Measurements from ENCODE around the gene PDCD1. TPM values are rescaled to one million over a fixed set of nuclear protein-coding genes. Genes with fewer than 3 reads are reported as not detected.
A peak's percentile ranks its signal among the peaks of the same experiment; 100 is the strongest.

PDCD1 gene
- total RNA-seq, 1 experiment from 2014 or later: 0.22 TPM

GRCh38 chr2:241837197-241837965 lies 21.3 kb downstream of the PDCD1 start:
- no peaks in the 10 kb centered on the region for H3K4me1 ChIP-seq (ENCODE audit: control insufficient read depth in 1 of 2, insufficient read depth in 2 of 2, low read length in 2 of 2)
- TF ChIP-seq ATF3 (IDR thresholded peaks at IDR 0.05): no peak
- no peak for TF ChIP-seq POLR2AphosphoS5 (IDR thresholded peaks at IDR 0.05; ENCODE audit: low read depth, low read length)
- TF ChIP-seq ELF1 (IDR thresholded peaks at IDR 0.05; ENCODE audit: borderline replicate concordance, low read depth): no peak
- TF ChIP-seq MAX (IDR thresholded peaks at IDR 0.05): no peak
- no peak for TF ChIP-seq SIN3A (IDR thresholded peaks at IDR 0.05; ENCODE audit: low read depth)
- TF ChIP-seq EZH2phosphoT487 (IDR thresholded peaks at IDR 0.05; ENCODE audit: borderline replicate concordance): no peak
- TF ChIP-seq SP1 (IDR thresholded peaks at IDR 0.05; ENCODE audit: low read depth): no peak
- ChIA-PET CTCF (interaction anchor here (1.0 kb wide), 1 partner anchor 31 kb away, joined by 3 read pairs; no protein-coding TSS in a partner anchor), RAD21 (ENCODE audit: low non-redundant PET in 1 of 2, low total read pairs in 2 of 2, uncharacterized antibody in 2 of 2, unreplicated experiment in 2 of 2) (no interaction called here), POLR2A (no interaction called here)
- H3K9me2 ChIP-seq (ENCODE audit: insufficient read depth): no peaks in the 10 kb centered on the region
- no peak overlapping the region for H3K27ac ChIP-seq (ENCODE audit: low read depth, low read length)
- H2AFZ ChIP-seq (ENCODE audit: low read depth, low read length, poor library complexity, severe bottlenecking): no peak overlapping the region
- no peaks in the 10 kb centered on the region for H3K79me2 ChIP-seq (ENCODE audit: insufficient read depth, low read length)
- H3K9me3 ChIP-seq (ENCODE audit: control insufficient read depth in 1 of 2, insufficient read depth in 1 of 2, low read depth in 1 of 2, low read length in 2 of 2): no peaks in the 10 kb centered on the region
- intact Hi-C loops (cut with micrococcal nuclease): no loop called here
- no peaks in the 10 kb centered on the region for H3K27me3 ChIP-seq (ENCODE audit: insufficient read depth, low read length)
- DNase-seq (ENCODE audit: low read depth, low spot score): no peak
- H4K20me1 ChIP-seq (ENCODE audit: insufficient read depth): no peaks in the 10 kb centered on the region
- no peaks in the 10 kb centered on the region for H3K36me3 ChIP-seq (ENCODE audit: control insufficient read depth in 1 of 2, insufficient read depth in 2 of 2, low read length in 2 of 2)
- no peak overlapping the region for H3K4me3 ChIP-seq (replicated peaks in 1 of 2; ENCODE audit: low read depth in 1 of 2, low read length in 2 of 2)
- no peak for ATAC-seq
- no peak overlapping the region for H3K4me2 ChIP-seq (ENCODE audit: low read length)
- BruUV-seq (replicated peaks): no TSS peak
- no peak overlapping the region for H3K9ac ChIP-seq (ENCODE audit: low read length)

GRCh38 chr2:241836292-241836691 lies 22.4 kb downstream of the PDCD1 start:
- DNase-seq (ENCODE audit: low read depth, low spot score): no peak
- BruUV-seq (replicated peaks): no TSS peak
- no peaks in the 10 kb centered on the region for H3K4me1 ChIP-seq (ENCODE audit: control insufficient read depth in 1 of 2, insufficient read depth in 2 of 2, low read length in 2 of 2)
- no peak overlapping the region for H3K27ac ChIP-seq (ENCODE audit: low read depth, low read length)
- TF ChIP-seq ATF3 (IDR thresholded peaks at IDR 0.05) (no peak), CTCF (IDR thresholded peaks at IDR 0.05 in 2 of 3, conservative IDR thresholded peaks at IDR 0.05 in 1 of 3; ENCODE audit: borderline replicate concordance in 1 of 3, insufficient read depth in 1 of 3, low read depth in 2 of 3, low read length in 2 of 3) (peak in 2 of 3 experiments; percentile 12 to 37; a peak in 2 of 6 replicates)
- H2AFZ ChIP-seq (ENCODE audit: low read depth, low read length, poor library complexity, severe bottlenecking): no peak overlapping the region
- CTCF ChIA-PET: no interaction called here
- no peak overlapping the region for H3K4me3 ChIP-seq (replicated peaks in 1 of 2; ENCODE audit: low read depth in 1 of 2, low read length in 2 of 2)
- no peaks in the 10 kb centered on the region for H4K20me1 ChIP-seq (ENCODE audit: insufficient read depth)
- H3K9me3 ChIP-seq (ENCODE audit: control insufficient read depth in 1 of 2, insufficient read depth in 1 of 2, low read depth in 1 of 2, low read length in 2 of 2): no peaks in the 10 kb centered on the region
- H3K9ac ChIP-seq (ENCODE audit: low read length): no peak overlapping the region
- POLR2A ChIA-PET: no interaction called here
- H3K36me3 ChIP-seq (ENCODE audit: control insufficient read depth in 1 of 2, insufficient read depth in 2 of 2, low read length in 2 of 2): no peaks in the 10 kb centered on the region
- RAD21 ChIA-PET (ENCODE audit: low non-redundant PET in 1 of 2, low total read pairs in 2 of 2, uncharacterized antibody in 2 of 2, unreplicated experiment in 2 of 2): no interaction called here
- intact Hi-C loops (cut with micrococcal nuclease): no loop called here
- ATAC-seq: no peak
- no peaks in the 10 kb centered on the region for H3K79me2 ChIP-seq (ENCODE audit: insufficient read depth, low read length)
- no peaks in the 10 kb centered on the region for H3K27me3 ChIP-seq (ENCODE audit: insufficient read depth, low read length)
- no peaks in the 10 kb centered on the region for H3K9me2 ChIP-seq (ENCODE audit: insufficient read depth)
- H3K4me2 ChIP-seq (ENCODE audit: low read length): no peak overlapping the region

All from HCT116 (cell line).